ENCODE data around the gene QPCT.
"Not testable (repeated sequence)": the region's sequence is repeated elsewhere in the genome, so short reads cannot be mapped to it uniquely, and the experiment has no call there.

Gene QPCT

GRCh38 chr2:37396890-37397565 lies 52.6 kb downstream of the QPCT start:
- no peak for DNase-seq (ENCODE audit: insufficient read length, low spot score)
- no peak for FAIRE-seq

DNA sequence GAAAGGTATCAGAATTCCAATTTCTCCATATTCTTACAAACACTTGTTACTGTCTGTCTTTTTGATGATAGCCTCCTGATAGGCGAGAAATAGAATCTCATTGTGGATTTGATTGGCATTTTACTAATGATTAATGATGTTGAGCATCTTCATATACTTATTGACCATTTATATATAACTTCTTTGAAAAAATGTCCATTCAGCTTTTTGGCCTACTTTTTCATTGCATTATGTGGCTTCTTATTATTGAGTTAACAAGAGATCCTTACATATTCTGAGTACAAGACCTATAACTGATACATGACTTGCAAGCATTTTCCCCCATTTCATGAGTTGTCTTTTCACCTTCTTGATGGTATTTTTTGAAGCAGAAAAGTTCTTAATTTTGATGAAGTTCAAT lies 54.6 kb downstream of the QPCT start:
- FAIRE-seq, result no peak
- no peak for TF ChIP-seq CTCF (IDR thresholded peaks at IDR 0.05; ENCODE audit: insufficient read depth, missing control alignments)

More at GRCh38 chr2:37396890-37397565, 52.6 kb downstream of the QPCT start:
- TF ChIP-seq CTCF (IDR thresholded peaks at IDR 0.05; ENCODE audit: insufficient read depth, missing control alignments), result no peak

GRCh38 chr2:37400041-37400440 lies 55.6 kb downstream of the QPCT start:
- DNase-seq (ENCODE audit: insufficient read length, low spot score) (no peak), FAIRE-seq (peak; percentile 16)
- TF ChIP-seq CTCF (IDR thresholded peaks at IDR 0.05; ENCODE audit: insufficient read depth, missing control alignments), result no peak

More for the DNA sequence above, 54.6 kb downstream of the QPCT start:
- no peak for DNase-seq (ENCODE audit: insufficient read length, low spot score)

GRCh38 chr2:37402636-37403035 lies 58.2 kb downstream of the QPCT start:
- no peak for DNase-seq (ENCODE audit: insufficient read length, low spot score)
- no peak for TF ChIP-seq CTCF (IDR thresholded peaks at IDR 0.05; ENCODE audit: insufficient read depth, missing control alignments)
- no peak for FAIRE-seq

DNA sequence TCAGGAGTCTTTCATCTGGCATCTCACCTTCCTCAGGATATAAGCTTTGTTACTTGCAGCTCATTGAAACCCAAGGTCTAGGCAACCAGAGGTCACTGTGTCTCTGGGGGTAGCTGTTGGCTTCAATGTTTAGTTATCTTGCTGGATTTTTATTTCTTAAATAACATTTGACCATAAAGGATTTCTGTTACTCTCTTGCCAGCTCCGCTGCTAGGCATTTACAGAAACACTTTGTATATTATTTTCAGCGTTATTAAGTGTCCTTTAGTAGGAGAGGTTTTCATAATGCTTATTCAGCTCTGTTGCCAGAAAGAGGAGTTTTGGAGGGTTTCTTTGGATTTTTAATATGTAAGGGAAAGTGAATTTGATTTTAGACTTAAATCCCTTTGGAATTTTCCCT lies 61.4 kb downstream of the QPCT start:
- DNase-seq (ENCODE audit: insufficient read length, low spot score) (no peak), FAIRE-seq (no peak)
- TF ChIP-seq CTCF (IDR thresholded peaks at IDR 0.05; ENCODE audit: insufficient read depth, missing control alignments), result no peak

DNA sequence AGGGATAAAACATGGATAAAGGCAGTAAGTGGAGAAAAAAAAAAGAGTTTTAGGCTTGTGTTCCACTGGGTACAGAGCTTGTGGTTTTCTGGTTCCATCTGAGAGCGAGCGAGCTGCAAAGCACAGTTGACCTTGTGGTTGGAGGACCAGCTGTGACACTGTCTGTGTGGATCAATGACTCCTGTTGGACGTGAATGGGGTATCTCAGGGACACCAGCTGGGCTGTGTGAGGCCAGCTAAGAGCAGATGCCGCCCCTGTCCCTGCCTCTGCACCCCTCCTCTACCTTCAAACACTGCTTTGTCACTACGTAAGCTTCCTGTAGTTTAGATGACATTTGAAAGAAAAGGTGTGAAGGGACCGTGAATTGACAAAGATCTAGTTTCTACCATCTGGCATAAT lies 67.8 kb downstream of the QPCT start:
- DNase-seq (ENCODE audit: insufficient read length, low spot score) (no peak), FAIRE-seq (no peak)

DNA sequence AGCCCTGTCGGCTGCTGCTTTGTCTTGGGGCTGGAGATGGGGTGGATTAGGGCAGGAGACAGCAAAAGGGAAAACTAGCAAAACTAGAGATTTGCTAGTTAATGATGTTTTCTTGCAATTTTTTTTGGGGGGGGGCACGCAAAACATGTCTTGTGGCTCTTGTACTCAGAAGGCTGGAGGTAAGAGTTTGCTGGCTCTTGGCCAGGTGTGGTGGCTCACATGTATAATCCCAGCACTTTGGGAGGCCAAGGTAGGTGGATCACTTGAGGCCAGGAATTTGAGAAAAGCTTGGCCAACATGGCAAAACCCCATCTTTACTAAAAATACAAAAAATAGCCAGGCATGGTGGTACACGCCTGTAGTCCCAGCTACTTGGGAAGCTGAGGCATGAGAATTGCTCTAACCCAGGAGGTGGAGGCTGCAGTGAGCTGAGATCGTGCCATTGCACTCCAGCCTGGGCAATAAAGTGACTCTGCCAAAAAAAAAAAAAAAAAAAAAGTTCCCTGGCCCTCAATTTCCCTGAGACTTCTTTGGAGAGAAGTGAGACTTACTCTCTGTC lies 69.6 kb downstream of the QPCT start:
- FAIRE-seq; DNase-seq (ENCODE audit: insufficient read length, low spot score): not testable (repeated sequence)

More for the DNA sequence above, 67.8 kb downstream of the QPCT start:
- no peak for TF ChIP-seq CTCF (IDR thresholded peaks at IDR 0.05; ENCODE audit: insufficient read depth, missing control alignments)
